HCT116 (cell line): ENCODE data around the gene METTL21A. TPM values are rescaled to one million over a fixed set of nuclear protein-coding genes. Genes with fewer than 3 reads are reported as not detected.

Experiments used
- ATAC-seq: fragments of 200-7000 bp; cut with Tn5 transposase; 2 replicates; pipeline ENCODE4 v1.9.1; 2020; ENCODE audit warnings: mild to moderate bottlenecking, moderate library complexity
- BruUV-seq: library from RNA; stranded (reverse); fragments of 400-500 nt; replicated peaks from 2 replicates; lab custom pipeline; 2021; lab: Mats Ljungman, UMichigan
- CTCF ChIA-PET: fragments of 300-600 bp; sonication (Branson Sonifier 250); formaldehyde crosslinking; loops from one replicate; lab custom pipeline; 2021; ENCODE audit warnings: antibody characterized with exemption; lab: Charles Lee
- POLR2A ChIA-PET: fragments of 300-600, 350-600 bp; sonication (Branson Sonifier 250); formaldehyde crosslinking; loops from one replicate; lab custom pipeline; 2021; ENCODE audit warnings: antibody characterized with exemption; lab: Charles Lee
- RAD21 ChIA-PET, 2 experiments: fragments of 300-600 bp; sonication (Branson Sonifier 250); formaldehyde crosslinking; loops; one replicate each; lab custom pipeline; 2023; ENCODE audit warnings: low total read pairs in 2 of 2; ENCODE audit not compliant: uncharacterized antibody in 2 of 2, unreplicated experiment in 2 of 2, low non-redundant PET in 1 of 2; lab: Charles Lee
- DNase-seq: peaks from one replicate; pipeline ENCODE4 v3.0.0-alpha.2; 2010; ENCODE audit warnings: low read depth, low spot score
- H2AFZ ChIP-seq: fragments of 200-600 bp; shearing (Covaris generic), sonication (generic); 2 replicates; pipeline ENCODE4 v1.6.1; 2017; ENCODE audit warnings: low read depth, mixed run types, mixed read lengths, antibody characterized with exemption, low read length; ENCODE audit not compliant: poor library complexity, severe bottlenecking
- H3K27ac ChIP-seq: 2 replicates; pipeline ENCODE4 v1.5.1; 2012; ENCODE audit warnings: low read depth, low read length
- H3K27me3 ChIP-seq: fragments of 200-600 bp; sonication (generic); 2 replicates; pipeline ENCODE4 v1.6.1; 2016; ENCODE audit warnings: mixed run types, low read length, mixed read lengths; ENCODE audit not compliant: insufficient read depth
- H3K36me3 ChIP-seq, 2 experiments: fragments of 200-500 bp in 1 of 2; fragments of 200-600 bp in 1 of 2; sonication (Bioruptor generic) in 1 of 2; sonication (generic) in 1 of 2; 2 replicates each; pipeline versions ENCODE4 v1.5.1 to v1.6.1; 2014 to 2016; ENCODE audit warnings: low read length in 2 of 2, inconsistent platforms in 1 of 2, mixed read lengths in 1 of 2, mixed run types in 1 of 2; ENCODE audit not compliant: insufficient read depth in 2 of 2, control insufficient read depth in 1 of 2
- H3K4me1 ChIP-seq, 2 experiments: fragments of 200-600 bp in 1 of 2; sonication (generic) in 1 of 2; 2 replicates each; pipeline versions ENCODE4 v1.5.1 to v1.6.1; 2012 to 2017; ENCODE audit warnings: low read length in 2 of 2, inconsistent platforms in 1 of 2, mild to moderate bottlenecking in 1 of 2, mixed read lengths in 1 of 2, mixed run types in 1 of 2, moderate library complexity in 1 of 2; ENCODE audit not compliant: insufficient read depth in 2 of 2, control insufficient read depth in 1 of 2
- H3K4me2 ChIP-seq: fragments of 200-600 bp; sonication (generic); 2 replicates; pipeline ENCODE4 v1.6.1; 2017; ENCODE audit warnings: mixed run types, low read length, mixed read lengths
- H3K4me3 ChIP-seq, 2 experiments: fragments of 200-600 bp in 1 of 2; sonication (generic) in 1 of 2; replicated peaks in 1 of 2; 2 replicates each; pipeline ENCODE4 v1.5.1; 2011 to 2016; ENCODE audit warnings: low read length in 2 of 2, control low read depth in 1 of 2, low read depth in 1 of 2, mild to moderate bottlenecking in 1 of 2, mixed read lengths in 1 of 2, mixed run types in 1 of 2
- H3K79me2 ChIP-seq: fragments of 200-600 bp; sonication (generic); 2 replicates; pipeline ENCODE4 v1.6.1; 2017; ENCODE audit warnings: mild to moderate bottlenecking, mixed run types, low read length, moderate library complexity, mixed read lengths; ENCODE audit not compliant: insufficient read depth
- H3K9ac ChIP-seq: fragments of 200-600 bp; sonication (generic); 2 replicates; pipeline ENCODE4 v1.6.1; 2016; ENCODE audit warnings: low read length, mixed read lengths
- H3K9me2 ChIP-seq: fragments of 200-600 bp; sonication (generic), shearing (Covaris generic); 2 replicates; pipeline ENCODE4 v1.6.1; 2017; ENCODE audit warnings: mixed run types, mild to moderate bottlenecking, moderate library complexity; ENCODE audit not compliant: insufficient read depth
- H3K9me3 ChIP-seq, 2 experiments: fragments of 200-500 bp in 1 of 2; fragments of 200-600 bp in 1 of 2; sonication (Bioruptor generic) in 1 of 2; sonication (generic) in 1 of 2; 2 replicates each; pipeline ENCODE4 v1.6.1; 2014 to 2017; ENCODE audit warnings: low read length in 2 of 2, mixed read lengths in 2 of 2, inconsistent platforms in 1 of 2, low read depth in 1 of 2, mild to moderate bottlenecking in 1 of 2, mixed run types in 1 of 2, moderate library complexity in 1 of 2; ENCODE audit not compliant: control insufficient read depth in 1 of 2, insufficient read depth in 1 of 2
- H4K20me1 ChIP-seq: fragments of 200-600 bp; sonication (generic), shearing (Covaris generic); 2 replicates; pipeline ENCODE4 v1.6.1; 2017; ENCODE audit warnings: mixed run types, mild to moderate bottlenecking, moderate library complexity; ENCODE audit not compliant: insufficient read depth
- CBX3 ChIP-seq: IDR thresholded peaks from 2 replicates; pipeline ENCODE4 v1.6.1; 2012; ENCODE audit warnings: low read depth
- ELF1 ChIP-seq: IDR thresholded peaks from 2 replicates; pipeline ENCODE4 v1.6.1; 2012; ENCODE audit warnings: low read depth, borderline replicate concordance
- EZH2phosphoT487 ChIP-seq: fragments of 200-600 bp; IDR thresholded peaks from 2 replicates; pipeline ENCODE4 v1.6.1; 2018; ENCODE audit warnings: antibody characterized with exemption, borderline replicate concordance
- MAX ChIP-seq: IDR thresholded peaks from 2 replicates; pipeline ENCODE4 v1.6.1; 2012
- RAD21 ChIP-seq: IDR thresholded peaks from 2 replicates; pipeline ENCODE4 v1.6.1; 2012; ENCODE audit warnings: low read depth, mild to moderate bottlenecking
- SIN3A ChIP-seq: IDR thresholded peaks from 2 replicates; pipeline ENCODE4 v1.6.1; 2012; ENCODE audit warnings: low read depth
- SRF ChIP-seq: IDR thresholded peaks from 2 replicates; pipeline ENCODE4 v1.6.1; 2012; ENCODE audit warnings: low read depth
- TCF7L2 ChIP-seq: IDR thresholded peaks from 2 replicates; pipeline ENCODE4 v1.7.0; 2011; ENCODE audit warnings: borderline replicate concordance, inconsistent platforms; ENCODE audit not compliant: insufficient read depth, insufficient read length; ENCODE audit errors: extremely low read depth
- YY1 ChIP-seq: IDR thresholded peaks from 2 replicates; pipeline ENCODE4 v1.6.1; 2011; ENCODE audit warnings: low read length, low read depth, moderate library complexity, mild to moderate bottlenecking; ENCODE audit not compliant: insufficient replicate concordance; ENCODE audit errors: extremely low read depth
- ZFX ChIP-seq: fragments of 450-650 bp; IDR thresholded peaks from 2 replicates; pipeline ENCODE4 v1.6.1; 2017
- intact Hi-C: fragments of 100-400 bp; cut with micrococcal nuclease; formaldehyde crosslinking; loops from 2 replicates; pipeline ENCODE4 v1.10.0; 2022
- total RNA-seq: library from RNA; stranded (reverse); gene quantifications from one replicate; pipeline ENCODE4 v1.2.1, GENCODE V29; 2021; ENCODE audit not compliant: unreplicated experiment
- TF ChIP-seq, protein P1 (sequence below): IDR thresholded peaks from 2 replicates; pipeline ENCODE4 v1.6.1; 2012
- TF ChIP-seq, protein P2 (sequence below): IDR thresholded peaks from 2 replicates; pipeline ENCODE4 v1.6.1; 2012; ENCODE audit warnings: low read depth

METTL21A gene
- total RNA-seq, 1 experiment from 2014 or later = 25.7 TPM

GRCh38 chr2:207619764-207620203 lies 5.4 kb downstream of the METTL21A start:
- no TSS peak for BruUV-seq
- H3K4me1 ChIP-seq = peaks cover 32 to 53% of the 10 kb centered on the region in 2 experiments
- no peaks in the 10 kb centered on the region for H3K27me3 ChIP-seq
- ATAC-seq (no peak), DNase-seq (no peak)
- H2AFZ ChIP-seq = no peak overlapping the region
- ChIA-PET RAD21 (no interaction called here), POLR2A (no interaction called here), CTCF (no interaction called here)
- TF ChIP-seq SRF = no peak
- TF ChIP-seq ELF1 = no peak
- TF ChIP-seq ZFX = no peak
- no peak for TF ChIP-seq SIN3A
- TF ChIP-seq, protein P1, sequence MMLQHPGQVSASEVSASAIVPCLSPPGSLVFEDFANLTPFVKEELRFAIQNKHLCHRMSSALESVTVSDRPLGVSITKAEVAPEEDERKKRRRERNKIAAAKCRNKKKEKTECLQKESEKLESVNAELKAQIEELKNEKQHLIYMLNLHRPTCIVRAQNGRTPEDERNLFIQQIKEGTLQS = no peak
- H3K79me2 ChIP-seq = peaks cover 43% of the 10 kb centered on the region
- H3K9me3 ChIP-seq = no peaks in the 10 kb centered on the region
- H3K4me2 ChIP-seq = no peak overlapping the region
- no peak overlapping the region for H3K27ac ChIP-seq
- no peak overlapping the region for H3K4me3 ChIP-seq
- no peaks in the 10 kb centered on the region for H3K9me2 ChIP-seq
- intact Hi-C loops = no loop called here
- peaks cover 16 to 20% of the 10 kb centered on the region in 2 experiments for H3K36me3 ChIP-seq
- H3K9ac ChIP-seq = no peak overlapping the region
- H4K20me1 ChIP-seq = no peaks in the 10 kb centered on the region

DNA sequence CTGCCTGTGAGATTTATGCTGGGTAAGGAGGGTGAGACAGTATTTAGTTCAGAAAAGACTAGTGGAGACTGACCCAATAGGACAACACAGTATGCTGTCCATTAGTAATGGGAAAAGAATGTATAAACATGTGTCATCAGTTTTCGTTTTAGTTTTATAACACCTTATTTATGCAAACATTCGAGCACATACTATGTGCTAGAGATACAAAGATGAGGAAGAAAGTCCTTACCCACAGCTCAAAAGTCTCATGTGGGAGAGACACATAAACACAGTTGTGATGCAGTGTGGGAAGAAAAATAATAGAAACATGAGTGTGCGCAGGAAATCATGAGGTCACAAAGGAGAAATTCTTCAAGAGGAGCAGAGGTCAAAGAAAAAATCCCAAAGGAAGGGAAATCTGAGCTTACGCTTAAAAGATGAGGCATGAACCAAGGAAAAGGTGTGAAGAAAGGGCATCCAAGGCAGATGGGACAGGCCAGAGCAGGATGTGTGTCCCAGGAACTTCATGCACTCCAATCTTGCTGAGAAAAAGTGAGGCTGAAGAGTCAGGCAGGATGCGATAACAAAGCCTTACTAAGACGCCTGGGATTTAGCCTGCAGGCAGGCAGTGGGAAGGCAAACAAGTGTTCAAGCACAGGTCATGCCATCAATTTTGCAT lies 8.1 kb downstream of the METTL21A start:
- H3K9ac ChIP-seq = peak overlapping the region; percentile 41
- no peaks in the 10 kb centered on the region for H4K20me1 ChIP-seq
- H3K36me3 ChIP-seq = peaks cover 20 to 22% of the 10 kb centered on the region in 2 experiments
- H3K4me3 ChIP-seq = peak overlapping the region in 1 of 2 experiments; percentile 17; a peak in 2 of 4 replicates
- no TSS peak for BruUV-seq
- POLR2A ChIA-PET = interaction anchor here (1.4 to 1.5 kb wide), 2 partner anchors 8 to 67 kb away, joined by 3 read pairs; partner anchors contain the start of gene METTL21A
- no peaks in the 10 kb centered on the region for H3K9me3 ChIP-seq
- H3K27ac ChIP-seq = peak overlapping the region; percentile 60
- H3K27me3 ChIP-seq = no peaks in the 10 kb centered on the region
- CTCF ChIA-PET = interaction anchor here (1.0 kb wide), 1 partner anchor 8 kb away, joined by 4 read pairs; the partner anchor contains the start of gene METTL21A
- no peaks in the 10 kb centered on the region for H3K9me2 ChIP-seq
- ATAC-seq = peak; percentile 68
- peaks cover 29% of the 10 kb centered on the region for H3K79me2 ChIP-seq
- intact Hi-C loops = no loop called here
- H2AFZ ChIP-seq = no peak overlapping the region
- peaks cover 24 to 43% of the 10 kb centered on the region in 2 experiments for H3K4me1 ChIP-seq
- H3K4me2 ChIP-seq = peak overlapping the region; percentile 63
- peak; percentile 67 for DNase-seq
- RAD21 ChIA-PET = interaction anchor here in 1 of 2 experiments (0.5 kb wide), 1 partner anchor 86 kb away, joined by 3 read pairs; no protein-coding TSS in a partner anchor
- TF ChIP-seq TCF7L2 = no peak
- peak; percentile 72 for TF ChIP-seq MAX
- no peak for TF ChIP-seq EZH2phosphoT487
- TF ChIP-seq ZFX = no peak
- no peak; the same call in 1 of the 2 replicates for TF ChIP-seq RAD21
- TF ChIP-seq CBX3 = peak; percentile 55; the same call in 1 of the 2 replicates
- TF ChIP-seq, protein P2, sequence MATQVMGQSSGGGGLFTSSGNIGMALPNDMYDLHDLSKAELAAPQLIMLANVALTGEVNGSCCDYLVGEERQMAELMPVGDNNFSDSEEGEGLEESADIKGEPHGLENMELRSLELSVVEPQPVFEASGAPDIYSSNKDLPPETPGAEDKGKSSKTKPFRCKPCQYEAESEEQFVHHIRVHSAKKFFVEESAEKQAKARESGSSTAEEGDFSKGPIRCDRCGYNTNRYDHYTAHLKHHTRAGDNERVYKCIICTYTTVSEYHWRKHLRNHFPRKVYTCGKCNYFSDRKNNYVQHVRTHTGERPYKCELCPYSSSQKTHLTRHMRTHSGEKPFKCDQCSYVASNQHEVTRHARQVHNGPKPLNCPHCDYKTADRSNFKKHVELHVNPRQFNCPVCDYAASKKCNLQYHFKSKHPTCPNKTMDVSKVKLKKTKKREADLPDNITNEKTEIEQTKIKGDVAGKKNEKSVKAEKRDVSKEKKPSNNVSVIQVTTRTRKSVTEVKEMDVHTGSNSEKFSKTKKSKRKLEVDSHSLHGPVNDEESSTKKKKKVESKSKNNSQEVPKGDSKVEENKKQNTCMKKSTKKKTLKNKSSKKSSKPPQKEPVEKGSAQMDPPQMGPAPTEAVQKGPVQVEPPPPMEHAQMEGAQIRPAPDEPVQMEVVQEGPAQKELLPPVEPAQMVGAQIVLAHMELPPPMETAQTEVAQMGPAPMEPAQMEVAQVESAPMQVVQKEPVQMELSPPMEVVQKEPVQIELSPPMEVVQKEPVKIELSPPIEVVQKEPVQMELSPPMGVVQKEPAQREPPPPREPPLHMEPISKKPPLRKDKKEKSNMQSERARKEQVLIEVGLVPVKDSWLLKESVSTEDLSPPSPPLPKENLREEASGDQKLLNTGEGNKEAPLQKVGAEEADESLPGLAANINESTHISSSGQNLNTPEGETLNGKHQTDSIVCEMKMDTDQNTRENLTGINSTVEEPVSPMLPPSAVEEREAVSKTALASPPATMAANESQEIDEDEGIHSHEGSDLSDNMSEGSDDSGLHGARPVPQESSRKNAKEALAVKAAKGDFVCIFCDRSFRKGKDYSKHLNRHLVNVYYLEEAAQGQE = no peak
- no peak for TF ChIP-seq YY1
- TF ChIP-seq ELF1 = no peak
